ENCODE results near the gene SPC24. TPM values are rescaled to one million over a fixed set of nuclear protein-coding genes. Genes with fewer than 3 reads are reported as not detected.
"Not testable (repeated sequence)": the region's sequence is repeated elsewhere in the genome, so short reads cannot be mapped to it uniquely, and the experiment has no call there.

SPC24 gene
- total RNA-seq, 1 donor from 2014 or later = 33.0 TPM

GRCh38 chr19:11148001-11148400 lies 7.6 kb downstream of the SPC24 start:
- no peak for DNase-seq (ENCODE audit: low read depth)
- no peak for TF ChIP-seq CTCF (conservative IDR thresholded peaks at IDR 0.05; ENCODE audit: low read depth, low read length)
- no peak overlapping the region for H3K4me3 ChIP-seq (ENCODE audit: low read depth, low read length)

- TF ChIP-seq CTCF (conservative IDR thresholded peaks at IDR 0.05; ENCODE audit: low read depth, low read length) = no peak
- no peak overlapping the region for H3K4me3 ChIP-seq (ENCODE audit: low read depth, low read length)
- no peak for DNase-seq (ENCODE audit: low read depth)
Observed at GRCh38 chr19:11145536-11145924, 10.1 kb downstream of the SPC24 start.

- no peak for TF ChIP-seq CTCF (conservative IDR thresholded peaks at IDR 0.05; ENCODE audit: low read depth, low read length)
- peak overlapping the region; percentile 37 for H3K4me3 ChIP-seq (ENCODE audit: low read depth, low read length)
- no peak for DNase-seq (ENCODE audit: low read depth)
Observed at GRCh38 chr19:11142528-11143171, 12.9 kb downstream of the SPC24 start.

GRCh38 chr19:11141937-11142527 lies 13.6 kb downstream of the SPC24 start:
- TF ChIP-seq CTCF (conservative IDR thresholded peaks at IDR 0.05; ENCODE audit: low read depth, low read length) = peak; percentile 36
- no peak overlapping the region for H3K4me3 ChIP-seq (ENCODE audit: low read depth, low read length)
- DNase-seq (ENCODE audit: low read depth) = no peak

GRCh38 chr19:11140896-11141295 lies 14.7 kb downstream of the SPC24 start:
- no peak for DNase-seq (ENCODE audit: low read depth)
- no peak for TF ChIP-seq CTCF (conservative IDR thresholded peaks at IDR 0.05; ENCODE audit: low read depth, low read length)
- no peak overlapping the region for H3K4me3 ChIP-seq (ENCODE audit: low read depth, low read length)

- H3K4me3 ChIP-seq (ENCODE audit: low read depth, low read length); DNase-seq (ENCODE audit: low read depth): not testable (repeated sequence)
Observed at GRCh38 chr19:11140023-11140538, 15.5 kb downstream of the SPC24 start.

- no peak for TF ChIP-seq CTCF (conservative IDR thresholded peaks at IDR 0.05; ENCODE audit: low read depth, low read length)
- H3K4me3 ChIP-seq (ENCODE audit: low read depth, low read length) = no peak overlapping the region
- DNase-seq (ENCODE audit: low read depth) = no peak
Observed at GRCh38 chr19:11138601-11139300, 16.8 kb downstream of the SPC24 start.
